Kasumi-1 (cell line): ENCODE data around the gene OSBPL3.

ENCODE experiments used
- DNase-seq, 2 experiments: peaks; one replicate each; lab custom pipeline; 2025; lab: John Stamatoyannopoulos, UW

Gene OSBPL3

DNA sequence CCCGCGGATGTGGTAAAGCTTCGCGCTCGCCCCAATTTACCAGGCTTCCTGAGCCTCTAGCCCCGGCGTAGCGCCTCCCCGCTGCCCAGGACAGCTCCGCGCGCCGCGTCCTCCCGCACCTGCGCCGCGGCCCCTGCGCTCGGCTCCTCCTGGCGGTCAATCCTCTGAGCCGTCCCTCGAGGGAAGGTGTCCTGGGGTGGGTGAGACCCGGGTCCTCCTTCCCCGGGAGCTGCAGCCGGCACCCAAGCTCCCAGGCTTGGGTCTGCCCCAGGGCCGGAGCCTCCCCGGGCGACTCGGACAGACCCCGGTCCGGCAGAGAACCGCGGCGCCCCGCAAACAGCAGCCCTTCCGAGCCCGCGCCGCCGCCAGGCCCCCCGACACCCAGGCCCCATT lies 512 bp downstream of the OSBPL3 start:
- DNase-seq, result no peak

DNA sequence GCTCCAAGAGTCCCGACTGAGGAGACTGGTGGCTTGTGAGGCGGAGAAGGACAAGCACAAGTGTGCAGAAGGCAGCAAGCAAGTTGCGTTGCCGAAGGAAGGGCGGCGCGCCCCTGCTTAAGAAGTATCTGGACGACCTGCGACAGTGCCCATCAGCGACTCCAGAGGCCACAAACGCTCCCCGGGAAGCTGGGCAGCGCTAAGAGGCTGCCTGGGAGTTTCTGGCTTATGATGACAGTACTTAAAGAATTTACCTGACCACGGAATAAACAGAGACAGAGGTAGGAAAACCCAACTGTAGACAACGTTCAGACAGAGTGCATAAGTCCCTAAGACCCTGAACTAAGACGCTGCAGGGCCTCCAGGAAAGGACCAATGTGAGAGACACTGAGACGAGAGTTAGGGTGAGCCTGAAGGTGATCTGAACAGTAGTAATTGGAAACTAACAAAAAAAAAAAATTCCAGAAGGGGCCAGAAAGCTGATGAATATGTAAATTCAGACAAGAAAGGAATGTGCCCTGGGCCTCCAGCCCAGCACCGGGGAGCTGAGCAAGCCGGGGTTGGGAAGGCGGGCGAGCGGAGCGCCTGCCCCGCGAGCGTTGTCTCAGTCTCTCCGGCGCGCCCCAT lies 1.0 kb downstream of the OSBPL3 start:
- DNase-seq, result peak; percentile 48 to 65

DNA sequence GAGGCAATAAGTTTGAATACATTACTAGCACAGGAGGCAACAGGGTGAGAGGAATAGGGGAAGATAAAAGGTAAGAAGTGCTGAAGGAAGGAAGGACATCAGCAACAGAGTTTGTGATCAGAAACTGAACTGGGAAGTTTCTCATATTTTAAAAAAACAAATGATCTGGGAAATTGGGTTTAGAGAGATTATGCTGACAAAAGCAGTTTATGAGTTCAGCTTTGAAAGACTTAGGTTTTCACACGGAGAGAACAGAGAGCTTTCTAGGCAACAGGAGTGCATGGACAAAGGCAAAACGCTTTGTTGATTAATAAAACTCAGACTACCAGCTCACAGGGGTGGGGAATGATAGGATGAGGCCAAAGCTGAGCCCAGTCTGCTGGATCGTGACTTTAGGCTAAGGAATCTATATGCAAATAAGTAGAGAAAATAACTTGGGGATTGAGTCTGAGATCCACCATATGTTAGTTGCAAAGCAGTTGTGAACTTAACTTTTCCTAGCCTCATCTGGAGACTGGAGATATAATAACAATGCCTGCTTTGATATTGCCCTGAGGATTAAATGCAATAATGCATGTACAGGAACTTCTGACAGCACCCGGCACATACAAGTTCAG lies 4.2 kb downstream of the OSBPL3 start:
- DNase-seq, result no peak

DNA sequence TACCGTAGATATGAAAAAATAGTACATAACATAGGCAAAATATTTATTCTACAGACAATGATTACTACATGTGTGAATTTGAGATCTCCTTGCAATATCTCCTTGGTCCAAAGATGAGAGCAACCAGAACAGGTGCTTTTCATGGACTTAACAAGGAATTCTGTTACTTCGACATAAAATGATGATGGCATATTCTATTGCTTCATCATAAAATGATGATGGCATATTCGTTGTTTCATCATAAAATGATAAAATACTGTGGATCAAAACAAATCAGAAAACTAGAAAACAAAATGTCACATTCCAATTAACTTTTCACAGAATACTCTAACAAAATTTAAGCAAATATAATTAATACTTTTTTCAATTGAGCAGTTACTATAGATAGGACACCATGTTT lies 4.8 kb downstream of the OSBPL3 start:
- DNase-seq, result no peak

DNA sequence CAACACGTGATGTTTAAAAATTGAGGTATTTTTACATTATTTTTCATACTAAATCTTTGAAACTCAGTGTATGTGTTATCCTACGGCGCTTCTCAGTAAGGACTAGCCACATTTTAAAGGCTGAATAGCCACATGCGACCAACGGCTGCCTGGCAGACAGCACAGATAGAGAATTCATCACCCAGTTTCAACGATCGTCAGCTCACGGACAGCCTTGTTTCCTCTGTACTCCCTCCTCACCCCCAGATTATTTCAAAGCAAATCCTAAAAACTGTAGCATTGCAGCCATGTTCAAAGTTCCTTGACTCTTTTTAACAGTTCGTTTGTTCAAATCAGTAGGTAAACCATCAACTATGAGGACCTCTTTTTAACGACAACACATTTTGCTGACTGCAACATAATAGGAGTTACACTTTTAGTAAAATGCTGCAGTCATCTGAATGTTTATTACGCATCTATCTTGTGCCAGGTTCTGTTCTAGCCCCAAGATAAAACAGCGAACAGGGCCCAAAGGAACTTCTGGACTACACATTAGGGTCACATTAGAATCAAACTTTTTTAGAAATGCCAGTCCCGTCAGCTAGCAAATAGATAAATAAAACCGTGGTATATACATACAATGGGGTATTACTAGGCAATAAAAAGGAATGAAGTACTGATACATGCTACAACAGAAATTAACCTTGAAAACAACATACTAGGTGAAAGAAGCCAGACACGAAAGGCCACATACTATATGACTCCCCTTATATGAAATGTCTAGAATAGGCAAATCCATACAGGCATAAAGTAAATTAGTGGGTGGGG lies 5.7 kb downstream of the OSBPL3 start:
- DNase-seq, result no peak

DNA sequence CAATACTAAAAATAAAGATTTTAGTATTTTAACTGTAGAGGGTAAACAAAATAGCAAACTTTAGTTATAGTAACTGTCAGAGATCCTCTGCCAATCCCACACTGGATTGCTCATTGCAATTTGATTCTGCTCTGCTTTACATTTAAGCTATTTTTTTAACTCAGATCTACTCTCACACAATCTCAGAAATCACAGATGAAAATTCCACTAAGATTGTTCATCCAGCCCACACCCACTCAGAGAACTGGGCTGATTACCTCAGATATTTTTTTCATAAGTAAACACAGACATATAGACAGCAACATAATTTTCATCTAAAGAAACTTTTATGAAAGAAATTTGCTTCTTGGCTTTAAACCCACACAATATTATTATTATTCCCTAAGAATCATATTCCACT lies 7.0 kb downstream of the OSBPL3 start:
- DNase-seq, result no peak

DNA sequence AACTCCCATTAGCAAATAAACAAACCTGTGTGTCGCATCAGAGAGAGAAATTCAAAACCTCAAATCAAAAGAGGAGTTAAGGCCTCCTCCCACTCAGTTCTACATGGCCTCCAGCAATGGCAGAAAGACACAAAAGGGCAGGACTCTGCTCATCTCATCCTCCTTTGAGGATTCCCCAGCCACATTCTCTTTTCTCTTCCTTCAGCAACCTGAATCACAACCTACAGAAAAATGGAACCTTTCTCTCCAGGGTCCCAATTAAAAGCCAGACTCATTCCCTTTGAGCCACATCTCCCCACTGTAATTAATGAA lies 7.9 kb downstream of the OSBPL3 start:
- DNase-seq, result no peak

DNA sequence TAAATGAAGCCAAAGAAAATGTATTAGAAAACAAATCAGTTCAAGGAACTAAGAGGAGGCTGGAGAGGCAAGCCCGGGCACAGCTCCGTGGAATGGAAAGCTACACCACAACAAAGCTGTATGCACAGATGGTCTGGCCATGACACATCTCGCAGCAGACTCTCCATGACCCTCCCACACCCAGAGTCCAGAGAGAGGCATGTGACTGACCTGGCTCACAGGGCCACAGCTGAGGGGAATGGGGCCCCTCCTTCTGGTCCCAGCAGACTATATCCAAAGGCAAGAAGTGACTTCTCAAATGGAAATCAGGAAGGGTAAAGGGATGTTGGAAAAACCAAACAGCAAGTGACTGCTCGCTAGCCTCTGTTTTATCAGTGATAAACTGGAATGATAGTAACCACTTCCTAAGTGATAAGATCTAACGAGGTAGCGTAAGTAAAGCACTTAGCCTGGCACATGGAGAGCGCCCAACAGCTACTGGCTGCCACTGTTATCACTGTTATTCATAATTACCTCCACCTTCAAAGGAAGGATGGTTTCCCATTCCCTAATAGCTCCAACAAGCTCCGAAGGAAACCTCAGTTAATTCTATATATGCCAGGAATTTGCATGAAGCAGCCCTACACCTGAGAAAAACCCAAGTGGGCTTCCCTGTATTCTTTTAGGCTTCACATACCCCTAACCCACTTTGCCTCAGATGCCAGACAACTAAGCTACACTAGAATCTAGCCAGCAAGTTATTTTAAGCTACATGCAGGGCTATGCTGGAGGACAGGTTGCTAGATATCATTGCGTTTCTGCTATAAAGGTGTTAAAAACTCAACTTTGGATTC lies 8.4 kb downstream of the OSBPL3 start:
- no peak for DNase-seq

DNA sequence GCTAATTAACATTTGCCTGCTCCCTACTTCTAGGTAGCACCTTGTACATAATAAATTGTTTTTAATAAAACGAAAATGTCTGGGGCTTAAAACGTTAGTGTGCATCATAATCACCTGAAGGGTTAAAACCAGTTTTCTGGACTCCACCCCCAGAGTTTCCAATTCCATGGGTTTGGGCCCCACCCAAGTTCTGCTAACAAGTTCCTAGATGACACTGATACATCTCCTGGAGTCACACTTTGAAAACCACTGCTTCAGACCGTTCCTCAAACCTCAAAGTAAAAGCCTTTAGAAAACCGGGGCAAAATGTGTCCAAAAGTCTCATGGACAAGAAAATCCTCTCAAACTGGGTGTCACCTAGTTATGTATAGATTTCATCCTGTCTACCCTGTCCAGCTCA lies 9.3 kb downstream of the OSBPL3 start:
- DNase-seq, result no peak

DNA sequence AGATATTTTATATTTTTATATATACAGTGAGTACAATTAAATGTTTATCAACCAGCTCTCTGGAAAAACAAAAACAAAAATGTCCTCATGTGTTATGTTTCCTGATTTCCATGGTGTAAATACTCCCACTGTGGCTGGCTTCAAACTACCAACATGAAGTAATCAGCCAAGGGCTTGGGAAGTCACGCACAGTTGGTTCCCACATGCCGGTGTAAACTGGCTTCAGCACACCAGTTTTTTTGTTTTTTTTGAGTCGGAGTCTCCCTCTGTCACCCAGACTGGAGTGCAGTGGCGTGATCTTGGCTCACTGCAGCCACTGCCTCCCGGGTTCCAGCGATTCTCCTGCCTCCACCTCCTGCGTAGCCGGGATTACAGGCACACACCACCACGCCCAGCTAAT lies 11.8 kb downstream of the OSBPL3 start:
- DNase-seq, result no peak

DNA sequence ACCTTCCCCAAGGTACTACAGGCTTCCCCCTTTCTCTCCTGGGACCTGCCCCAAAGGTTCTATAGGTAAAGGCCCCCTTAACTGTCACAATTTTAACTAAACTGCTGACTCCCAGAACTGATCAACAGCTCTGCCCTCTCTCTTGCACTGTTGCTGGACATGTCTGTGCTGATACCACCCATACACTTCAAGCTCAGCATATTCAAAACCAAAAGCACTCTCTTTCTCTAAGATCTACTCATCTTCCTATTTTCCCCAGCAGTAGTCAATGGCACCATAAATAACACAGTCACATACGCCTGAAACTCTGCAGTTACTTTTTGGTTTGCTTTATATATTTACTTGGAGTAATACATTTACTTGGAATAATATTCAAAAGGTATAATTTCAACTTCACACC lies 12.3 kb downstream of the OSBPL3 start:
- no peak for DNase-seq

DNA sequence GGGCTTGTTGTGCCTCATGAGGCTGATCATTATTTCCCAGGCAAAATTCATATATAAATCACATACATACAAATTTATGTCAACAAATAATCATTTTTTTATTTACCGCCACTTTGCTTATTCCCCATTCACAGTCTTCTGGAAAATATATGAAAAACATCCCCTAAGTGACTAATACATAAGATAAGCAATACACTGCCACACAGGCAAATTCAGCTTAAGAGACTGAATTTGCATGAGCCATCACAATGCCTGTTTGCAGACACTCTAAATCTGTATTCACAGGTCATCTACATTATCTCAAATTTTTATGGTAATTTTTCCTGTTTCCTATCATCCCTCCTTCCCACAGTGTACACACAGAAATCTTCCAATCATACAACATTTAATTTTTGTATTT lies 13.2 kb downstream of the OSBPL3 start:
- no peak for DNase-seq

DNA sequence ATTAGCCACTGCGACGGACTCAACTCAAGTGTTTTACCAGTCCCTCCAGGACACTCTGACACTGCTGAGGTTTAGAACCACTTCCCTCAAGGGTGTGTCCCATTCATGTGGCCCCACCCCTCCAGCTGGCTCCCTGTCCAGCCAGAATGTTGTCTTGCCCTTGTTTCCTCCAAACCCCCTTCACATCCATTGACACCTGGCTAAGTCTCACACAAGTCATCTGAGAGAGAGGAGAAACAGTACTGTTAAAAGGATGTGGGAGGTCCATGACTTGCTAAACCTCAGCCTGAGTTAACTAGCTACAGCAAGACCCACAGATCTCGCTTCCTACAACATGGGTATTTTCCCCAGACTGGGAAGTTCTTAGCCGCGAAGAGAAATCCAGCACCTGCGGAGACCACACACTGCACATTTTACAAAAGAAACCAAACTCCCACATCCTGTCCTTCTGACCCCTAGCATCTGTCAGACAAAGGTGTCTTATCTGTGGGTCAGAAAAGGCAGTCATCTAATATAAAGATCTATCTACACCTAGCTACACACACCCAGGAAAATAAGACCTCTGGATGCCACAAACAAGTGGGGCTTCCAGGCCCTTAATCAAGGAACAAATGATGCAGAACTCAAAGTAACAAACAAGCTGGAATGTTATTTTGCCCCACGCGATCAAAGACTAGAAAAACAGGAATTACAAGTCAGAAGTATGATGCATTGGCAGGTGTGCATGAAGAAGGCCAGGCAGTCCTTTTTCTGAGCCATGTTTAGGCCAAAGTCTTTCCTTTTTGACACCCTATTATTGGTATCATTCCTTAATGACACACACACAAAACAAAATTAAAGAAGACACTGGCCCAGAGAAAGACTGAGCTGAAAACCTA lies 13.9 kb downstream of the OSBPL3 start:
- DNase-seq, result peak in 1 of 2 experiments; percentile 7

DNA sequence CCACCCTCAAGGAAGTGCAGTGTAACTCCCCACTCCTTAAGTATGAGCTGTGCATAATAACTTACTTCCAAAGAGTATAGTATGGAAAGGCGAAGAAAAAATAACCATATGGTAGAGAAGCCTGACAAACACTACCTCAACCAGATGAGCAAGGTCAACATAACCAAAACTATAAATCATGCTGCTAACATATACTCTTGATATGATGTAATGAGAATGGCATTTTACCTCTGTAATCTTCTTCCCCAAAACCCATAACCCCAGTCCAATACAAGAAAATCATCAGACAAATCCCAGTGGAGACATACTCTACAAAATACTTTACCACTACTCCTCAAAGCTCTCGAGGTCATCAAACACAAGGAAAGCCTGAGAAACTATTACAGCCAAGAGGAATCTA lies 15.8 kb downstream of the OSBPL3 start:
- DNase-seq, result no peak

DNA sequence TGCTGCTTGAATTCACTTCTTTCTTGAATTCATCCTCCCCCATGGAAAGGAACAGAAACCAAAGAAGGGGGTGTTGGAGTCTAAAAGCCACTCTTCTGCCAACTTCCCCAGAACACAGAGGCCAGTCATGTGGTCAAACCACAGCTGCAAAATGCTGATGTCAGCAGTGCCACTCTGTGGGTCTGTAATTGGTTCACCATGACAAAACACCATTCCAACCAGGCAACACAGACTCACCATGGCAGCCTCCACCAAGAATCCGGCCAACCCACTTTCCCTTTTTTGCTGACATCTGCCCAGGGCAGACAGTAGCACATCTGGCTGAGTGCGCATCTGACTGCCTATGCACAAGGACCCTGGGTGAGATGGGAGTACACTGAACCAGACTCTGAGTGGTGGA lies 16.8 kb downstream of the OSBPL3 start:
- DNase-seq, result peak; percentile 56 to 69

DNA sequence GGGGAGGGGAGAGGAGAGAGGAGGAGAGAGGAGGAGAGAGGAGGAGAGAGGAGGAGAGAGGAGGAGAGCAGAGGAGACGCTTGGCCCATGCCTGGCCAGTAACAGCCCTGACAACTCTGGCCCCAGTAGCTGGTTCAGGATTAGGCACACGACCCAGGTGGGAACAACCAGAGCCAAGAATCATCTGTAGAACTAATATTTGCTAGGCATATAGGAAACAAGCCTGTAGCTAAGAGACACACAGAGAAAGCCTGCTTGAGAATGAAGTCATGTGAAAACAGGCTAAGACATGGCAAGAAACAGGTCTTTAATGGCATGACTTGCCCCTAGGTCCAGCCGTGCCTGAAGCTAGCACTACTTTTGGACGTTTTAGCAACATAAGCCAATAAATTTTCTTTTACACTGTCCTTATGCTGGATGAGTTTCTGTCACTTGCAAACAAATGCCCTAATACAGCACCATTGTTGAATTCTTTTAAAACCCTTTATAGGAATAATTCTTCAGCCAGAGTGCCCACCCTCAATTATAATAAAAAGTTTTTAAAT lies 17.5 kb downstream of the OSBPL3 start:
- no peak for DNase-seq

DNA sequence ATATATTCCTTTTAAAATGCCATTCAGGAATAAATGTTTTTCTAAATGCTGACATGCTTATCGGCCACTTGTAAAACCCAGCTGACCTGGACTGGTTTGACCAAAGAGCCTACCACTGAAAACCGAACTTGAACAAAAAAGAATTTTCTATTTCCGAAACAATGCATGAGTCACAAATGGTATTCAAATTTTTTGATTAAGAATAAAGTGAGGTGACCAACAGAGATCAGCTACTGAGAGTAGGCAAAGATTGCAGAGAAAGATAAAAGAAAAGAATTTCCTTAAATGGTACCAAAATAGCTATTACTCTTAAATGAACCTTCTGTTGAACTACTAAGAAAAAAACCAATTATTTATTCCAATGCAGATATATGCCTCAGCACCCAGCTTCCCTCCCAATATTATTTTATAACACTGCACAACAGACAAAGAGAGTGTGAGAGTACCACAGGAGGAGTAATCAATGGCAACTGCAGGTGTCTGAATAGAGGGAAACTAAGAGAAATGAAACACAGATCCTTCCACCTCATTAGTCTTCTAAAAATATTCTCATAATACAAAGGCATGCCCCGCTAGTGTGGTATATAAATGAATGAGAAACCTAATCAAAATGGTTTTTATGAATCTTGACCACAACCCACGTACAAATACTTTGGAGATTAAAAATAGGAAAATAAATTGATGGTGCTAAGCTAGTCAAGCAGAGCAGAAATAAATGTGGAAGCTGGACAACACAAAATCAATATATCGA lies 20.1 kb downstream of the OSBPL3 start:
- DNase-seq, result no peak

DNA sequence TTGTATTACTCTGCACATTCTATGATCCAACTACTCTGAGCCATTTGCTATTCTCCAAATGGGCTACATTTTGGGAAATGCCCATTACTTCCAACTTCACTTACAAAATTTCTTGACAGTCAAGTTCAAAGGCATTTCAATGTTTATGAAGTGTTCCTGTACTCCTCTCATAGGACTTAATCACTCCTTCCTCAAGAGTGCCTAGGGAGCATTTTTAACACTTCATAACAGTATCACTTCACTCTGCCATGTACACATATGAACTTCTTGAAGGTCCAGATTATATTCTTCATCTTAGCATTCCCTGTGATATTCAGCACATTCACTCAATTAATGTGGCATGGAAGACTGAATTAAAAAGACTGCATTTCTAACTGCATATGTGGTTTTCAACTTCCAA lies 21.6 kb downstream of the OSBPL3 start:
- DNase-seq, result no peak

DNA sequence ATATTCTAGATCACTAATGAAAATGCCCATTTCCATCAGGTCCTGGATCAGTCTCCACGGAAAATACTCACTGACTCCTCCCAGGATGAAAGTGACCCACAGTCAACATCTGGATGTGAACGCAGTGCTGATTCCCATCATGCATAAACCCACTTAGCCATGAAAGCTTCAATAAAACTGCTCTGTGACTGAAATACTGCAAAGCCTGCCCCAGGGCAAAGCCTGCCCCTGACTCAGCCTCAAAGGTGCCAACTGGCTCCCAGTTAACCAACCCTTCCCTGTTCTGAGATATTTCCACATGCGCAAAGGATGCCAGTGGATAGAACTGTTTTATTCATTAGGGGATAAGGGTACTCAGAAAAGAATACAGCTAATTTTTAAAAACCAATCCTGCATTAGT lies 24.0 kb downstream of the OSBPL3 start:
- DNase-seq, result no peak

DNA sequence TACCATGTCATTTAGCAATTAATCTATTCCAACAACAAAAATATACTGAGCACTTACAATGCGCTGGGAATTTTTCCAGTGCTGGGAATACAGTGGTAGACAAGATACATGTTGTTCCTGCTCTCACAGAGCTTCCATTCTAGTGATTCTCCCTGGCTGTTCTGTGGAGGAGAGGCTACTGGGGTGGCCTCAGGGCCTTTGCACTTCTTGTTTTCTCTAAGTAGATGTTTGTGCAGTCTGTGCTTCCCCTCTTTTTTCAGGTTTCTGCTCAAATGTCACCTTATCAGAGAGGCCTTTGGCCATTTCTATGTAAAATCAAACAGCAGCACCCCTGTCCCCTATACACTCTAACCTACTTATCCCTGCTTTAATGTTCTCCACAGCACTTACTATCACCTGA lies 24.7 kb downstream of the OSBPL3 start:
- no peak for DNase-seq

DNA sequence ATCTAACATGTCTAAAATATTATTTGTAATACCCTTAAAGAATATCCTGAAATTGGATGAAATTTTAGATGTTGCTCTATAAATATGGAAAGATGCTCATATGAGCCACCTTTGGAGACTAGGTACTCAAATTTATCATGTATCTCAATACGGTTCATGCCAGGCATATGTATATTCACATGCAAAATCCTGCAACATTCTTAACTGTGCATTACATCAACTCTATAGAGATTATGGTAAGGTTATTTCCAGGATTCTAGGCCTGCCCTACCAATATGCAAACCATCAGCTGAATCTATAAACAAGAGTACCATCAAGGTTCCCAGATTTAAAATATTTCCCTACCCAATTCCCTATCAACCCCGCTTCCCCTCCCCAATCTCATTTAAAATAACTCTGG lies 27.5 kb downstream of the OSBPL3 start:
- DNase-seq, result no peak
